GM12878 (cell line): ENCODE measurements around the gene MRPL12.

Source experiments
- ATF3 ChIP-seq: IDR thresholded peaks from 2 replicates; pipeline ENCODE4 v1.6.1; 2011; ENCODE audit warnings: low read depth, mild to moderate bottlenecking, low read length, moderate library complexity, borderline replicate concordance; ENCODE audit errors: extremely low read depth
- CREM ChIP-seq: IDR thresholded peaks from 2 replicates; pipeline ENCODE4 v1.6.1; 2014; ENCODE audit warnings: antibody characterized with exemption, low read depth
- EZH2 ChIP-seq: IDR thresholded peaks from 2 replicates; pipeline ENCODE4 v1.6.1; 2012; ENCODE audit warnings: low read depth, mild to moderate bottlenecking, control low read depth, inconsistent platforms, low read length, borderline replicate concordance; ENCODE audit not compliant: control insufficient read depth
- JUNB ChIP-seq: IDR thresholded peaks from 2 replicates; pipeline ENCODE4 v1.6.1; 2016; ENCODE audit warnings: antibody characterized with exemption, mild to moderate bottlenecking
- MTA3 ChIP-seq: IDR thresholded peaks from 2 replicates; pipeline ENCODE4 v1.6.1; 2012; ENCODE audit warnings: low read length, inconsistent platforms, borderline replicate concordance
- NFYA ChIP-seq: IDR thresholded peaks from 2 replicates; pipeline ENCODE4 v1.6.1; 2011; ENCODE audit warnings: low read depth, mild to moderate bottlenecking, low read length, improper control_type of control experiment, borderline replicate concordance
- NR2C2 ChIP-seq: IDR thresholded peaks from 2 replicates; pipeline ENCODE4 v1.6.1; 2011; ENCODE audit warnings: borderline replicate concordance, low read depth; ENCODE audit not compliant: control insufficient read depth, insufficient read length
- POLR2AphosphoS5 ChIP-seq: IDR thresholded peaks from 2 replicates; pipeline ENCODE4 v1.6.1; 2011; ENCODE audit warnings: mild to moderate bottlenecking, low read length, inconsistent platforms
- RELA ChIP-seq: fragments of 450-650 bp; IDR thresholded peaks from 2 replicates; pipeline ENCODE4 v1.8.0; 2014; ENCODE audit warnings: borderline replicate concordance; ENCODE audit not compliant: partially characterized antibody
- SIN3A ChIP-seq: IDR thresholded peaks from 2 replicates; pipeline ENCODE4 v1.6.1; 2012; ENCODE audit warnings: low read depth, low read length, improper control_type of control experiment
- SUZ12 ChIP-seq: fragments of 200-600 bp; sonication (generic); IDR thresholded peaks from one replicate; pipeline ENCODE4 v1.6.1; 2018; ENCODE audit warnings: antibody characterized with exemption, mild to moderate bottlenecking; ENCODE audit not compliant: unreplicated experiment
- TARDBP ChIP-seq: IDR thresholded peaks from 2 replicates; pipeline ENCODE4 v1.6.1; 2016; ENCODE audit warnings: borderline replicate concordance
- TF ChIP-seq, protein P1 (sequence below), 3 experiments: IDR thresholded peaks in 2 of 3; conservative IDR thresholded peaks in 1 of 3; 2 replicates each; pipeline ENCODE4 v1.5.1; 2011; ENCODE audit warnings: low read depth in 3 of 3, low read length in 3 of 3, mild to moderate bottlenecking in 3 of 3, control low read depth in 2 of 3, moderate library complexity in 2 of 3, inconsistent platforms in 1 of 3, mixed read lengths in 1 of 3; ENCODE audit not compliant: control insufficient read depth in 2 of 3, insufficient read depth in 1 of 3; ENCODE audit errors: extremely low read depth in 1 of 3

GRCh38 chr17:81676906-81677305 lies 26.3 kb upstream of the MRPL12 start:
- TF ChIP-seq NFYA: no peak
- TF ChIP-seq SIN3A: no peak
- TF ChIP-seq, protein P1, sequence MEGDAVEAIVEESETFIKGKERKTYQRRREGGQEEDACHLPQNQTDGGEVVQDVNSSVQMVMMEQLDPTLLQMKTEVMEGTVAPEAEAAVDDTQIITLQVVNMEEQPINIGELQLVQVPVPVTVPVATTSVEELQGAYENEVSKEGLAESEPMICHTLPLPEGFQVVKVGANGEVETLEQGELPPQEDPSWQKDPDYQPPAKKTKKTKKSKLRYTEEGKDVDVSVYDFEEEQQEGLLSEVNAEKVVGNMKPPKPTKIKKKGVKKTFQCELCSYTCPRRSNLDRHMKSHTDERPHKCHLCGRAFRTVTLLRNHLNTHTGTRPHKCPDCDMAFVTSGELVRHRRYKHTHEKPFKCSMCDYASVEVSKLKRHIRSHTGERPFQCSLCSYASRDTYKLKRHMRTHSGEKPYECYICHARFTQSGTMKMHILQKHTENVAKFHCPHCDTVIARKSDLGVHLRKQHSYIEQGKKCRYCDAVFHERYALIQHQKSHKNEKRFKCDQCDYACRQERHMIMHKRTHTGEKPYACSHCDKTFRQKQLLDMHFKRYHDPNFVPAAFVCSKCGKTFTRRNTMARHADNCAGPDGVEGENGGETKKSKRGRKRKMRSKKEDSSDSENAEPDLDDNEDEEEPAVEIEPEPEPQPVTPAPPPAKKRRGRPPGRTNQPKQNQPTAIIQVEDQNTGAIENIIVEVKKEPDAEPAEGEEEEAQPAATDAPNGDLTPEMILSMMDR (IDR thresholded peaks at IDR 0.05 in 2 of 3, conservative IDR thresholded peaks at IDR 0.05 in 1 of 3; ENCODE audit: control insufficient read depth in 2 of 3, extremely low read depth in 1 of 3, insufficient read depth in 1 of 3, low read depth in 3 of 3, low read length in 3 of 3): no peak
- TF ChIP-seq MTA3: no peak
- no peak for TF ChIP-seq RELA
- no peak for TF ChIP-seq TARDBP
- no peak for TF ChIP-seq JUNB
- no peak for TF ChIP-seq CREM
- no peak for TF ChIP-seq SUZ12
- TF ChIP-seq EZH2: no peak
- TF ChIP-seq ATF3: no peak
- TF ChIP-seq NR2C2: no peak
- no peak for TF ChIP-seq POLR2AphosphoS5
